ENCODE measurements around the gene UGT1A6.
"Not testable (repeated sequence)": the region's sequence is repeated elsewhere in the genome, so short reads cannot be mapped to it uniquely, and the experiment has no call there.

DNA sequence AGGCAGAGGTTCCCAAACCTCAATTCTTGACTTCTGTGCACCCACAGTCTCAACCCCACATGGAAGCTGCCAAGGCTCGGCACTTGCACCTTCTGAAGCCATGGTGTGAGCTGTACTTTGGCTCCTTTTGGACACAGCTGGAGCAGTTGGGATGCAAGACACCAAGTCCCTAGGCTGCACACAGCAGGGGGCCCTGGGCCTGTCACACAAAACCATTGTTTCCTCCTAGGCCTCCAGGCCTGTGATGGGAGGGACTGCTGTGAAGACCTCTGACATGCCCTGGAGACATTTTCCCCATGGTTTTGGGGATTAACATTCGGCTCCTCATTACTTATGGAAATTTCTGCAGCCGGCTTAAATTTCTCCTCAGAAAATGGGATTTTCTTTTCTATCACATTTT lies 46.7 kb upstream of the UGT1A6 start:
- TF ChIP-seq POLR2A, POLR2AphosphoS5 (IDR thresholded peaks at IDR 0.05): not testable (repeated sequence)
- TF ChIP-seq, protein P1, sequence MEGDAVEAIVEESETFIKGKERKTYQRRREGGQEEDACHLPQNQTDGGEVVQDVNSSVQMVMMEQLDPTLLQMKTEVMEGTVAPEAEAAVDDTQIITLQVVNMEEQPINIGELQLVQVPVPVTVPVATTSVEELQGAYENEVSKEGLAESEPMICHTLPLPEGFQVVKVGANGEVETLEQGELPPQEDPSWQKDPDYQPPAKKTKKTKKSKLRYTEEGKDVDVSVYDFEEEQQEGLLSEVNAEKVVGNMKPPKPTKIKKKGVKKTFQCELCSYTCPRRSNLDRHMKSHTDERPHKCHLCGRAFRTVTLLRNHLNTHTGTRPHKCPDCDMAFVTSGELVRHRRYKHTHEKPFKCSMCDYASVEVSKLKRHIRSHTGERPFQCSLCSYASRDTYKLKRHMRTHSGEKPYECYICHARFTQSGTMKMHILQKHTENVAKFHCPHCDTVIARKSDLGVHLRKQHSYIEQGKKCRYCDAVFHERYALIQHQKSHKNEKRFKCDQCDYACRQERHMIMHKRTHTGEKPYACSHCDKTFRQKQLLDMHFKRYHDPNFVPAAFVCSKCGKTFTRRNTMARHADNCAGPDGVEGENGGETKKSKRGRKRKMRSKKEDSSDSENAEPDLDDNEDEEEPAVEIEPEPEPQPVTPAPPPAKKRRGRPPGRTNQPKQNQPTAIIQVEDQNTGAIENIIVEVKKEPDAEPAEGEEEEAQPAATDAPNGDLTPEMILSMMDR (IDR thresholded peaks at IDR 0.05 in 8 of 11, conservative IDR thresholded peaks at IDR 0.05 in 3 of 11): not testable (repeated sequence)

Data from spleen (tissue), 7 donors.